ENCODE measurements around the gene ZC3H12C.
A peak's percentile ranks its signal among the peaks of the same experiment; 100 is the strongest.

The ZC3H12C gene

GRCh38 chr11:110156503-110156902 is 63.3 kb downstream of the ZC3H12C start:
- no peak for DNase-seq

GRCh38 chr11:110158317-110159200 is 65.4 kb downstream of the ZC3H12C start:
- no peak for DNase-seq

- no peak for DNase-seq
Measured at GRCh38 chr11:110159476-110159875, 66.3 kb downstream of the ZC3H12C start.

- no peak for DNase-seq
Measured at GRCh38 chr11:110160016-110160415, 66.8 kb downstream of the ZC3H12C start.

- DNase-seq = no peak
Measured at GRCh38 chr11:110160437-110160836, 67.2 kb downstream of the ZC3H12C start.

- DNase-seq = no peak
Measured at GRCh38 chr11:110161061-110161460, 67.9 kb downstream of the ZC3H12C start.

- DNase-seq = no peak
Measured at GRCh38 chr11:110162216-110162615, 69.0 kb downstream of the ZC3H12C start.

- no peak for DNase-seq
Measured at GRCh38 chr11:110165039-110165925, 72.1 kb downstream of the ZC3H12C start.

GRCh38 chr11:110168033-110168803 is 75.0 kb downstream of the ZC3H12C start:
- DNase-seq = no peak

GRCh38 chr11:110169738-110170137 is 76.5 kb downstream of the ZC3H12C start:
- no peak for DNase-seq

GRCh38 chr11:110172468-110173065 is 79.4 kb downstream of the ZC3H12C start:
- no peak for DNase-seq

GRCh38 chr11:110173811-110174644 is 80.8 kb downstream of the ZC3H12C start:
- peak; percentile 57 for DNase-seq

- DNase-seq = no peak
Measured at GRCh38 chr11:110174645-110175310, 81.6 kb downstream of the ZC3H12C start.

GRCh38 chr11:110176366-110177085 is 83.3 kb downstream of the ZC3H12C start:
- no peak for DNase-seq

- no peak for DNase-seq
Measured at GRCh38 chr11:110177086-110177456, 83.9 kb downstream of the ZC3H12C start.

GRCh38 chr11:110179064-110179463 is 85.9 kb downstream of the ZC3H12C start:
- no peak for DNase-seq

GRCh38 chr11:110182886-110183285 is 89.7 kb downstream of the ZC3H12C start:
- no peak for DNase-seq

GRCh38 chr11:110184456-110184855 is 91.3 kb downstream of the ZC3H12C start:
- DNase-seq = no peak

GRCh38 chr11:110185121-110185591 is 92.0 kb downstream of the ZC3H12C start:
- no peak for DNase-seq

GRCh38 chr11:110185599-110185998 is 92.4 kb downstream of the ZC3H12C start:
- no peak for DNase-seq

All from activated T-cell treated with anti-CD3 and anti-CD28 coated beads, Interleukin-2, amount 50 U/mL, for 1 hour (primary cell).